ENCODE measurements around the gene LAMC1.
"Not testable (repeated sequence)": the region's sequence is repeated elsewhere in the genome, so short reads cannot be mapped to it uniquely, and the experiment has no call there.

The LAMC1 gene

DNA sequence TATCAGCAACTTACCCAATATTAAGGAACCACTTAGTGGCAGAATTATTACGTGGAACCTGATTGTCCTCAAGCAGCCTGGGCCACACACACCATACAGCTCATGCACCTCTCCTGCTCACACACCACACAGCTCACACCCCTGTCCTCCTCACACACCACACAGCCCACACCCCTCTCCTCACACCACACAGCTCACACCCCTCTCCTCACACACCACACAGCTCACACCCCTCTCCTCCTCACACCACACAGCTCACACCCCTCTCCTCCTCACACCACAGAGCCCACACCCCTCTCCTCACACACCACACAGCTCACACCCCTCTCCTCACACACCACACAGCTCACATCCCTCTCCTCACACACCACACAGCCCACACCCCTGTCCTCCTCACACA lies 126.1 kb downstream of the LAMC1 start:
- no peak overlapping the region for H3K27ac ChIP-seq
- TF ChIP-seq ZFX (IDR thresholded peaks at IDR 0.05), result no peak
- TF ChIP-seq, protein P1, sequence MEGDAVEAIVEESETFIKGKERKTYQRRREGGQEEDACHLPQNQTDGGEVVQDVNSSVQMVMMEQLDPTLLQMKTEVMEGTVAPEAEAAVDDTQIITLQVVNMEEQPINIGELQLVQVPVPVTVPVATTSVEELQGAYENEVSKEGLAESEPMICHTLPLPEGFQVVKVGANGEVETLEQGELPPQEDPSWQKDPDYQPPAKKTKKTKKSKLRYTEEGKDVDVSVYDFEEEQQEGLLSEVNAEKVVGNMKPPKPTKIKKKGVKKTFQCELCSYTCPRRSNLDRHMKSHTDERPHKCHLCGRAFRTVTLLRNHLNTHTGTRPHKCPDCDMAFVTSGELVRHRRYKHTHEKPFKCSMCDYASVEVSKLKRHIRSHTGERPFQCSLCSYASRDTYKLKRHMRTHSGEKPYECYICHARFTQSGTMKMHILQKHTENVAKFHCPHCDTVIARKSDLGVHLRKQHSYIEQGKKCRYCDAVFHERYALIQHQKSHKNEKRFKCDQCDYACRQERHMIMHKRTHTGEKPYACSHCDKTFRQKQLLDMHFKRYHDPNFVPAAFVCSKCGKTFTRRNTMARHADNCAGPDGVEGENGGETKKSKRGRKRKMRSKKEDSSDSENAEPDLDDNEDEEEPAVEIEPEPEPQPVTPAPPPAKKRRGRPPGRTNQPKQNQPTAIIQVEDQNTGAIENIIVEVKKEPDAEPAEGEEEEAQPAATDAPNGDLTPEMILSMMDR (conservative IDR thresholded peaks at IDR 0.05), result no peak

DNA sequence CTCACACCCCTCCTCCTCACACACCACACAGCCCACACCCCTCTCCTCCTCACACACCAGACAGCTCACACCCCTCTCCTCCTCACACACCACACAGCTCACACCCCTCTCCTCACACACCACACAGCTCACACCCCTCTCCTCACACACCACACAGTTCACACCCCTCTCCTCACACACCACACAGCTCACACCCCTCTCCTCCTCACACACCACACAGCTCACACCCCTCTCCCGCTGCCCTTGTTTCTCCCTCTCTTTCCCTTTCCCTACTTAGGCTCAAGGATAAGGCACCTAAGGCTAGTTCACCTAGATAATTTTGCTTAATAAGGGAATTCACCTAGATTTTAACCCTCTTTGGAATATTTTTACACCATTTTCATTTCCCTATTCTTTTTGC lies 126.8 kb downstream of the LAMC1 start:
- not testable (repeated sequence) for H3K27ac ChIP-seq

DNA sequence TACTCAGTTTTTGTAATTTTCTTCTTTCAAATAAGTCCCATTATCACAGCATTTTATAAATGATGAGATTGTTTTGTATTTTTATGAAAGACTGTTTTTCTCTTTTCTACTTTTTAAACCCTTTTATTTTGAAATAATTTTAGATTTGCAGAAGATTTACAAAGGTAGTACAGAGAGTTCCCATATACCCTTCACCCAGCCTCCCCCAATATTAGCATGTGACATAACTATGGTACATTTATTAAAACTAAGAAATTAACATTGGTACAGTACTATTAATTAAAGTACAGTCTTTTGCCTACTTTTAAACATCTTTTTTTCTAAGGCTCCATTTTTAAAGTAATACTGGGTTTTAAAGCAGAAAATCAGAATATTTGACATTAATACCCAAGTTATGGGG lies 127.2 kb downstream of the LAMC1 start:
- no peak overlapping the region for H3K27ac ChIP-seq
- TF ChIP-seq, protein P1 (conservative IDR thresholded peaks at IDR 0.05), result no peak
- no peak for TF ChIP-seq ZFX (IDR thresholded peaks at IDR 0.05)

DNA sequence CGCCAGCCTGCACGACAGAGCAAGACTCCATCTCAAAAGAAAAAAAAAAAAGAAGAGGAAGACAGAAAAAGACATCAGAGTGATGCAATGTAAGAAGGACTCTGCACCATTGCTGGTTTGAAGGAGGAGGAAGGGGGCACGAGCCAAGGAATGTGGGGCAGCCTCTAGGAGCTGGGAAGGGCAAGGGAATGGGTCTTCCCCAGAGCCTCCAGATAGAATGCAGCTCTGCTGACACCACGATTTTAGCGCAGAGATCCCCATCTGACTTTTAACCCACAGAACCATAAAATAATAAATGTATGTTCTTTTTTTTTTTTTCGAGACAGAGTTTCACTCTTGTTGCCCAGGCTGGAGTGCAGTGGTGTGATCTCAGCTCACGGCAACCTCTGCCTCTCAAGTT lies 129.0 kb downstream of the LAMC1 start:
- TF ChIP-seq, protein P1 (conservative IDR thresholded peaks at IDR 0.05), result no peak
- no peak for TF ChIP-seq ZFX (IDR thresholded peaks at IDR 0.05)
- no peak overlapping the region for H3K27ac ChIP-seq

DNA sequence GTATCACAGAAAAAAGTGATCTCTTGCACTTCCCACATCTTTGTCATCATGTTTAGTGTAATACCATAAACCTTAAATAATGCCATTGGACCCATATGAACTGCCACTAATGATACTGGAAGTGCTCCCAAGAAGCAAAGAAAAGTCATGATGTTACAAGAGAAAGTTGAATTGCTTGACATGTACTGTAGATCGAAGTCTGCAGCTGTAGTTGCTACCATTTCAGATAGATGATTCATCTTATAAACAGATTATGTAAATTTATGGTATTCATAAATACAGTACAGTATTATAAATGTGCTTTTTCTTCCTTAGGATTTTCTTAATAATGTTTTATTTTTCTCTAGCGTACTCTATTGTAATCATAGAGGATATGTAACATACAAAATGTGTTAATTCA lies 132.7 kb downstream of the LAMC1 start:
- TF ChIP-seq ZFX (IDR thresholded peaks at IDR 0.05), result no peak
- TF ChIP-seq, protein P1 (conservative IDR thresholded peaks at IDR 0.05), result no peak
- no peak overlapping the region for H3K27ac ChIP-seq

DNA sequence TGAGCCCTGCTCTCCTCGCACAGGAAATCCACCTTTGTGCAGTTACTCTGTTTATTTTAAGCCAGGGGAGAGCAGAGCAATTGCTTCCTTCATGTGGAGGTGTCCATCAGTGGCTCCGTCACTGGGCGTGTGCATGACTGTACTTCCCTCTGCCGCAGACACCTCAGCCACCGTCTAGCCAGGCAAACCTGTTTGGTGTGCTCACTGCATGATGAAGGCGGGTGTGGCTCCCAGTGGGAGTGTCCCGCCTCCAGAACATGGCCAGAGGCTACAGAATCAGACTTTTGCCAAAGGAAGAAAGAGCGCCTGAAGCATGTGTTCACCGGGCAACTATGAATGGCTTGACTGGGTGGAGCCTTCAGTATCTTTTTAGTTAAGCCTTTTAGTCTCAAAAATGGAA lies 136.7 kb downstream of the LAMC1 start:
- TF ChIP-seq ZFX (IDR thresholded peaks at IDR 0.05), result no peak
- TF ChIP-seq, protein P1 (conservative IDR thresholded peaks at IDR 0.05), result no peak
- H3K27ac ChIP-seq, result peak overlapping the region; percentile 47

DNA sequence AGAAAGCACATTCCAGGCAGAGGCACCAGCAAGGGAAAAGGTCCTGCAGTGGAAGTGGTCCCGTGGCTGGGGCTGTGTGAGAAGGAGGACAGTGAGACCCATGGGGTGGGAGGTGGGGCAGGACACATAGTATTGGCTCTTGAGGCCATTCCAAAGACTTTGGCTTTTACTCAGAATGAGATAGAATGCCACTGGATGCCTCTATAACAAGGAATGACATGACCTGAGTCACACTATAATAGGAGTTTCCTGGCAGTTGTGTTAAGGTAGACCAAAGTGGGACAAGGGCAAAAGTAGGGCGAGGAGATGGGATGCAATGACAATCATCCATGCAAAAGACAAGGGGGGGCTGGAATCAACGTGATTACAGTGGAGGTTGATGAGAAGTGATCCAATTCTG lies 138.2 kb downstream of the LAMC1 start:
- TF ChIP-seq, protein P1 (conservative IDR thresholded peaks at IDR 0.05), result no peak
- no peak for TF ChIP-seq ZFX (IDR thresholded peaks at IDR 0.05)
- no peak overlapping the region for H3K27ac ChIP-seq

DNA sequence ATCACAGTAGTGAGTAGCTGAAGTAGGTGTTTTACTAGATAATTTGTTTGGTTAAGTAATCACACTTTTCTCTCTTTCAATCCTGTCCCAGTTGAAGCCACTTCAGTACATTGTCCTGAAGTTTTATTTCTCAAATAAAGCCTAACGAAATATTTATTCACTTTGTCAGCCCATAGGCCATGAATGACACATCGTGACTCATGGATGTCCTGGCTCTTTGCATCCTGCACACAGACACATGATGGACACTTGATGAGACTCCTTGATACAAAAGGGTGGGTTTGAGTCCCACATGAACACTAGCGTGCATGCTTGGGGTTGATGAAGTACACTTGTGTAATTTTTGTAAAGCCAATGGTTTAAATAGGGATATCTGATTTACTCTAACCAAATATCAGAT lies 140.1 kb downstream of the LAMC1 start:
- no peak overlapping the region for H3K27ac ChIP-seq
- TF ChIP-seq ZFX (IDR thresholded peaks at IDR 0.05), result no peak
- TF ChIP-seq, protein P1 (conservative IDR thresholded peaks at IDR 0.05), result no peak
